ENCODE results near the gene ITGB4. TPM values are rescaled to one million over a fixed set of nuclear protein-coding genes. Genes with fewer than 3 reads are reported as not detected.
A peak's percentile ranks its signal among the peaks of the same experiment; 100 is the strongest.
"Not testable (repeated sequence)": the region's sequence is repeated elsewhere in the genome, so short reads cannot be mapped to it uniquely, and the experiment has no call there.

The ITGB4 gene
- total RNA-seq, 1 donor from 2014 or later: 28.4 TPM

GRCh38 chr17:75752802-75753513 lies 31.7 kb downstream of the ITGB4 start:
- no peak for DNase-seq (ENCODE audit: low spot score)

DNA sequence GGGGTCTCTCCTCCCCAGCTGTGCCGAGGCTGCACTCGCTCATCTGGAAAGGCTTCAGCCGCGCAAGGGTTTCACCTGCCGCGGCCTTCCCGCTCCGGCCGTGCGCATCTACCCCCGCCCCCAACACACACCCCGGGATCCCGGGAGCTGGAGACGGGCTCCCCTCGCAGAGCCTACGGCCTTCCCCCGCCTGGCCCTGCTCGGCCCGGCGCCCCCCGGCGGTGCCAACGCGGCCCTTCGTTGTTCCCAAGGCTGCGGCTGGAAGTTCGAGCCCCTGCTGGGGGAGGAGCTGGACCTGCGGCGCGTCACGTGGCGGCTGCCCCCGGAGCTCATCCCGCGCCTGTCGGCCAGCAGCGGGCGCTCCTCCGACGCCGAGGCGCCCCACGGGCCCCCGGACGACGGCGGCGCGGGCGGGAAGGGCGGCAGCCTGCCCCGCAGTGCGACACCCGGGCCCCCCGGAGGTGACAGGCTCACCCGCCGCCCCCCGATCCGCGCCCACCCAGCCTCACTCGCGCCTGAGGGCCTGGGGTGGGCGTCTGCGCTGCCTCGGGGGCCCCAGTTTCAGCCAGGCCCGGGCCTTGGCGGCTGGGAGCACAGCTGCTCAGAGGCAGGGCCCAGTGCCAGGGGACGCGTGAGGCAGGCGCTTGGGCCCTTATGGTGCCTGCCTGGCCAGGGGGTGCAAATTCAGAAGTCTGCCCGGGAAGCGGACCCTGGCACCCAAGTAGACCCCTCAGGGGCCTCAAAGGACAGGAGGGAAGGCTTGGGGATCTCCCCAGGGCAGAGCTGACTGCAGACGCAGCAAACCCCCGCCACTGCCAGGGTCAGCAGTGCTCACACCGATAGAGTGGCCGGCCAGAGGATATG lies 32.5 kb downstream of the ITGB4 start:
- DNase-seq (ENCODE audit: low spot score): peak; percentile 79

DNA sequence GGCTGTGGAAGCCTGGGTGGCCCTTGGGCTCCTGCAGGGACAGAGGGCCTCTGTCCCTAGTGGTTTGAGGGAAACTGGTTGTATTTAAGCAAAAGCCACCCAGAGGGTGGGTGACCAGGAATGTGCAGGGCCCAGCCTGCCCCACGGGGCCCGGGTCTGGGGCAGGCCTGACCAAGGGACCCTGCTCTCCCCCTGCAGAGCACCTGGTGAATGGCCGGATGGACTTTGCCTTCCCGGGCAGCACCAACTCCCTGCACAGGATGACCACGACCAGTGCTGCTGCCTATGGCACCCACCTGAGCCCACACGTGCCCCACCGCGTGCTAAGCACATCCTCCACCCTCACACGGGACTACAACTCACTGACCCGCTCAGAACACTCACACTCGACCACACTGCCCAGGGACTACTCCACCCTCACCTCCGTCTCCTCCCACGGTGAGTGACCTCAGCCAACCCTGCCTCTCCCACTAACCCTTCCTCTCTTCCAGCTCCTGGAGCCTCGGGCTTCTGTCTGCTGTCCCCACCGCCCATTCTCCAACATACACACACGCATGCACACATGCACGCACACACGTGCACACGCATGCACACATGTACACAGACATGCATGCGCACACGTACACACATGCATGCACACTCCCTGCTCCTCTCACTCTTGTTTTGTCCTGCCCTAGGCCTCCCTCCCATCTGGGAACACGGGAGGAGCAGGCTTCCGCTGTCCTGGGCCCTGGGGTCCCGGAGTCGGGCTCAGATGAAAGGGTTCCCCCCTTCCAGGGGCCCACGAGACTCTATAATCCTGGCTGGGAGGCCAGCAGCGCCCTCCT lies 33.3 kb downstream of the ITGB4 start:
- DNase-seq (ENCODE audit: low spot score): no peak

DNA sequence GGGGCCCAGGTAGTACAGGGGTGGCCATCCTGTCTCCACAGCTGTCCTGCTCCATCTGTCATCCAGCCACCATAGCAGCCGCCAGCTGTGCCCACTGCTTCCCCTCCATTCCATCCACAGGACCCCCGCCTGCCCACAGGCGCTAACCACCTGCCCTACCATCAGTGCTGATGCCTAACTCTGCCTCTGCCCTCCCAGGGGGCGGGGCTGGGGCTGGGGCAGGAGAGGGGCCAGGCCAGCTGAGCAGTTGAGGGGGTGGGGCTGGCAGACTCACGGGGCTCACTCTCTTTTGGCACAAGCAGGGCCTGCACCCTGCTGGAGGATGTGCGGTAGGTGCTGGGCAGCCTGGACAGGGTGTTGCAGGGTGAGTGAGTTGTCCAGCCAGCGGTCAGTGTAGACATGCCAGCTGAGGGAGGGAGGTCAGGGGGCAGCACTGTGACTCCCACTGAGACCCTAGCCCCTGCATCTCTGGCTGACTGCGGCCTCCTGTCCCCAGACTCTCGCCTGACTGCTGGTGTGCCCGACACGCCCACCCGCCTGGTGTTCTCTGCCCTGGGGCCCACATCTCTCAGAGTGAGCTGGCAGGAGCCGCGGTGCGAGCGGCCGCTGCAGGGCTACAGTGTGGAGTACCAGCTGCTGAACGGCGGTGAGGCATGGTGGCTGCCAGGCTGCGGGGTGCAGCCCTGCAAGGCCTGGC lies 34.1 kb downstream of the ITGB4 start:
- DNase-seq (ENCODE audit: low spot score): no peak

- no peak for DNase-seq (ENCODE audit: low spot score)
These were observed 34.7 kb downstream of the ITGB4 start for GRCh38 chr17:75755990-75756389.

- no peak for DNase-seq (ENCODE audit: low spot score)
These were observed 35.3 kb downstream of the ITGB4 start for GRCh38 chr17:75756451-75757085.

GRCh38 chr17:75757086-75757681 lies 35.9 kb downstream of the ITGB4 start:
- DNase-seq (ENCODE audit: low spot score): no peak

DNA sequence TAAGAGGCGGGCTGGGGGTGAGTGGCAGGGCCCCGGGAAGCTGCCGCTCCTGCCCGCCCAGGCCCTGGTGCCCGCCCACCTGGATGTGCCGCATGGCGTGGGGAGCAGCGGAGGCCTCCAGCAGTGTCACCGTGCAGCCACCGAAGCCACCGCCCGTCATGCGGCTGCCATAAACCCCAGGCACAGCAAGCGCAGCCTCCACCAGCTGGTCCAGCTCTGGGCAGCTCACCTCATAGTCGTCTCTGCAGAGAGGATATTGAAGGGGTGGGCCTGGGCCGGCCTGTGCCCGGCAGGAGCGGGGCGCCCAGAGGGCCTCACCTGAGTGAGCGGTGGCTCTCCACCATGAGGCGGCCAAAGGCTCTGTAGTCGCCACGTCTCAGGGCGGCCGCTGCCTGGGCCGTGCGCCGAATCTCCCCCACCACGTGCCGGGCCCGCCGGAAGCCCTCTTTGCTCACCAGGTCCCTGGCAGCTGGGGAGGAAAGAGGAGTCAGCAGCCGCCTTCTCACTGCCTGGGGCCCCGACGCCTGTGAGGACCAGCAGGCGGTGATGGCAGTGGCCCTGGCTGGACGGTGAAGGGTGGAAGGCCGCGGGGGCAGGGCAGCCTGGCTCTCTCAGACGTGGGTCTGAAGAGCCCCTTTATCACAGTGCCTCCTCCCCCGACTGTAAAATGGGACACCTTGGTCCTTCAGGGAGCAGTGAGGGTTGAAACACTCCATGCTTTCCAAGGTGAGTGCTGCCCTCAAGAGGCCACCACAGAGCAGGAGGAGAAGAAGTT lies 37.1 kb downstream of the ITGB4 start:
- no peak for DNase-seq (ENCODE audit: low spot score)

DNA sequence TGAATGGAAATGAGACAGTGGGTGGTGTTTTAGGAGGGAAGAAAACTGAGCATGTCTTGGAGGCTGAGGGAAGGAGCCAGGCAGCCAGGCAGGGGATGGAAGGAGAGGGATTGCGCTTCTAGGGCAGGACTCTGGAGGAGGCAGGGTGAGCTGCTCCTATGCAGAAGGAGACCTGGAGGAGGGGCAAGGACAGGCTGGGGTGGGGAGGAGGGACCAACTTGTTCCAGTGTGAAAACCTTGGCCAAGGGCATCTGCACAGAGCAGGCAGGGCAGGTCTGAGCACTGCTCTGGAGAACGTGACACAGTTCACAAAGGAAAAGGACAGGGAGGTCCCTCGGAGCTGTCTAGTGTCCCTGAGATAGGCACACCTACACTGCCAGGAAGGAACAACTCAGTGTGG lies 38.2 kb downstream of the ITGB4 start:
- DNase-seq (ENCODE audit: low spot score): no peak

- not testable (repeated sequence) for DNase-seq (ENCODE audit: low spot score)
These were observed 38.9 kb downstream of the ITGB4 start for GRCh38 chr17:75759978-75760640.

- no peak for DNase-seq (ENCODE audit: low spot score)
These were observed 41.4 kb downstream of the ITGB4 start for GRCh38 chr17:75762513-75763268.

DNA sequence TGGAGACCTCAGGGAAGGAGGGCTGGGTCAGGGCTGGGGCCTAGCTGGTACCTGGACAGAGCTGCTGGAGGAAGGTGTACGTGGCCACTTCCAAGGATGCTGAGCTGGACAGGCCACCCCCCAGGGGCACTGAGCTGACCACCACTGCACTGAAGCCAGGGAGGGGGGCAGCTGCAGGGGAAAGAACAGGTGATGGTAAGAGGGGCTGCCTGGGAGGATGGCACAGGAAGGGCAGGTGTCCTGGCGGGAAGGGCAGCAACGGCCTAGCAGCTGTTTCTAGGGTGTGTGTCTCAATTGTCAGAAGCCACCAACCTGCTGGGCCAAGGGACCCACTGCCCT lies 42.0 kb downstream of the ITGB4 start:
- no peak for DNase-seq (ENCODE audit: low spot score)

DNA sequence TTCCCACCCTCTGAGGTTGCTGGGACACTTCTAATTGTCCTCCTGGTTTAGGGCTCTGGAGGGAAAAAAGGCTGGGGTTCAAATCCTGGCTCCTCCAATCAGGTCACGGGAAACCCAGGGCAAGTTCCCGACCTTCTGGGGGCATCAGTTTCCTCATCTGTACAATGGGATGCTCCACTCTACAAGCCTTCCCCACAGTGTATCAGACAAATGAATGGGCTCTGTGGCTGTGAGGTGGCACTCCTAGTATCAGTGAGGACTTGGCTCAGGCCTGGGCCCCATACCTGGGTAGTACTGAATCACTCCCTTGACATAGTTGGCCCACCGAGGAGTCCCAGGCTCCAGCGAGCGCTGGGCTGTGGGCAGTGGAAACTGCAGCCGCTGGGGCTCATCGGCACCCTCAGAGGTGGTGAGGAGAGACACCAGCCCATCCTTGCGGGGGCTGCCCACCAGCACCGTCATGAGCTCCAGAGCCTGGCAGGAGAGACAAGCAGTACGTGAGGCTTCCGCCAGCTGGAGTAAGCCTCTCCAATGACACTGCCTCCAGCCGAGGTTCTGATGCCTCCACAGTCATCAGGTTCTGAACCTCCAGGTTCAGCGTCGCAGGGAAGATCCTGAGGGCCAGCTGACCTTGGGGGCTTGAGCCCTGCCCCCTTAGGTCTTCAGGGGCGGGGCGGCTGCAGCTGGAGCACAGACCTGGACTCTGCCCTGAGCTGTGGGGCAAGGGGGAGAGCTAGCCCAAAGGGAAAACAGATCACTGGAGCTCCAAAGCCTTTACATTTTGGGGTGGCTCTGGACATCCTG lies 42.6 kb downstream of the ITGB4 start:
- DNase-seq (ENCODE audit: low spot score): no peak

GRCh38 chr17:75764417-75764710 lies 43.1 kb downstream of the ITGB4 start:
- no peak for DNase-seq (ENCODE audit: low spot score)

DNA sequence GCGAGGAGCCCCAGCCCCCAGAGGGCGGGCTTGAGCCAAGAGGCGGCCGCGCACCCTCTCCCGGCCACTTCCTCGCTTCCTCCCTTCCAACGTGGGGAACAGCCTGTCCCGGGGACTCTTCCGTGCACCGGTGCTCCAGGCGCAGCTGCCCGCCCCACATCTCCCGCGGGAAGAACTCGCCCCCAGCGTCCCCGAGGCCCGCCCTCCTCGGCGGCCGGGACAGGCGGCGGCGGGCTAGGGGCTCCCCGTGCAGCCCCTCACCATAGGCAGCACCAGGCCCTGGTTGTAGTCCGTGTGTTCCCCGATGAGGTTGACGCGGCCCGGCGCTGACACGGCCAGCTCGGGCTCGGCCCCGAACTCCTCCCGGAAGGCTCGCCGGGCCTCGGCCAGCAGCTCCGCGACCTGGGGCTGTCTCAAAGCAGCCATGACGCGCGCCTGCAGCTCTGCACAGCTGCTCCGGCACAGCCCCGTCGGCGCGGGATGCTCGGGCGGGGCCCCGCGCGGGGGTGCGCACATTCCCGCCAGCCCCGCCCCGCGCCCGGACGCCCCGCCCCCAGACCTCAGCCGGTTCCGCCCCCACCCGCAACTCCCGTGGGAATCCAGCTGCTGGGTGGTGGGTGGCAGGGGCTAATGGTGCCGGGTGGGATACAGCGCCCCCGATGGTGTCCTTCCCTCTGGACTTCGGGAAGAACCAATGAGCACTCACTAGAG lies 43.6 kb downstream of the ITGB4 start, which contains the start of gene GALK1:
GALK1 (minus strand) TSS at position 482 of the 711 bp plus-strand sequence; CDS start at position 426, 56 bp downstream.
- peak; percentile 77 for DNase-seq (ENCODE audit: low spot score)

DNA sequence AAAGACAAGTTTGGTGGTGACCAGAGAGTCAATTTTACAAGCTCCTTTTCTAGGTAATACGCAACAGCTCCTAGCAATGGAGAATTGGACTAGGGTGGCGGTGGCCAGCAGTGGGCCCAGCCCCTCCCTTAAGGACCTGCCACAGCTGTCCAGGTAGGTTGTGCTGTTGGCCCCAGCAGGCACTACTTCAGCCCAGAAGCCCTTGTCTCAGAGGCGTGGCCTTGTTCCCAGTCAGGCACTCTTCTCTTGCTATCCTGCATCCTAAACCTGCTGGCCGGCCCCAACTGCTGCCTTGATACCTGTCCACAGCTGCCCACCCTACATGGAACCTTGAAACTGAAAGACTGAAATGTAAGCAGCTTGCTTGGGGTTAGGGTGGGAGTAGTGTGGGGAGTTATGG lies 44.7 kb downstream of the ITGB4 start:
- DNase-seq (ENCODE audit: low spot score): no peak

DNA sequence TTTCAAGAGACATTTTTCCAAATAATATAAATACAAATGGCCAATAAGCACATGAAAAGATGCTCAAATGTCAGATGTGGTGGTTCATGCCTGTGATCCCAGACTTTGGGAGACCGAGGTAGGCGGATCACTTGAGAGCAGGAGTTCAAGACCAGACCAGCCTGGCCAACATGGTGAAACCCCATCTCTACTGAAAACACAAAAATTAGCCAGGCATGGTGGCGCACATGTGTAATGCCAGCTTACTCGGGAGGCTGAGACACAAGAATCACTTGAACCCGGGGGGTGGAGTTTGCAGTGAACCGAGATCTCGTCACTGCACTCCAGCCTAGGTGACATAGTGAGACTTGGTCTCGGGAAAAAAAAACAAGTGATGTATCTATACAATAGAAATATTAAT lies 46.6 kb downstream of the ITGB4 start:
- DNase-seq (ENCODE audit: low spot score): no peak
